Ascending aorta (tissue), 2 donors: ENCODE measurements around the gene CNIH2. TPM values are rescaled to one million over a fixed set of nuclear protein-coding genes. Genes with fewer than 3 reads are reported as not detected.

Experiments
- DNase-seq, 2 donors: peaks; one replicate each; pipeline ENCODE4 v3.0.0-alpha.2; 2019; ENCODE audit warnings: low spot score in 2 of 2
- H3K27ac ChIP-seq, 2 donors: fragments of 200-600 bp; sonication (generic); one replicate each; pipeline ENCODE4 v1.5.1; 2016 to 2017; ENCODE audit warnings: mild to moderate bottlenecking in 1 of 2
- H3K27me3 ChIP-seq: fragments of 200-600 bp; sonication (generic); one replicate; pipeline ENCODE4 v1.5.1; 2017
- H3K36me3 ChIP-seq, 2 donors: fragments of 200-600 bp; sonication (generic); one replicate each; pipeline ENCODE4 v1.5.1; 2016
- H3K4me1 ChIP-seq, 2 donors: fragments of 200-600 bp; sonication (generic); one replicate each; pipeline ENCODE4 v1.5.1; 2016 to 2017; ENCODE audit warnings: mild to moderate bottlenecking in 1 of 2
- H3K4me3 ChIP-seq, 2 donors: fragments of 200-600 bp; sonication (generic); one replicate each; pipeline ENCODE4 v1.5.1; 2016 to 2017; ENCODE audit warnings: mild to moderate bottlenecking in 1 of 2
- H3K9me3 ChIP-seq, 2 donors: fragments of 200-600 bp; sonication (generic); one replicate each; pipeline ENCODE4 v1.5.1; 2016
- intact Hi-C: fragments of 100-400 bp; cut with DNase I; formaldehyde crosslinking; loops from one replicate; pipeline ENCODE4 v1.15.1; 2023
- total RNA-seq: library from RNA; depleted of rRNA; stranded (reverse); fragments of >200 nt; gene quantifications from one replicate; pipeline ENCODE4 v1.1.0, GENCODE V29; 2016
- TF ChIP-seq, protein P1 (sequence below), 3 experiments: fragments of 200-600 bp in 2 of 3; fragments of 450-650 bp in 1 of 3; sonication (generic) in 2 of 3; IDR thresholded peaks; one replicate each; pipeline ENCODE4 v1.5.1; 2016 to 2019; ENCODE audit warnings: antibody characterized with exemption in 3 of 3, mild to moderate bottlenecking in 1 of 3, moderate library complexity in 1 of 3

CNIH2 gene
- total RNA-seq, 1 donor from 2014 or later: not detected

DNA sequence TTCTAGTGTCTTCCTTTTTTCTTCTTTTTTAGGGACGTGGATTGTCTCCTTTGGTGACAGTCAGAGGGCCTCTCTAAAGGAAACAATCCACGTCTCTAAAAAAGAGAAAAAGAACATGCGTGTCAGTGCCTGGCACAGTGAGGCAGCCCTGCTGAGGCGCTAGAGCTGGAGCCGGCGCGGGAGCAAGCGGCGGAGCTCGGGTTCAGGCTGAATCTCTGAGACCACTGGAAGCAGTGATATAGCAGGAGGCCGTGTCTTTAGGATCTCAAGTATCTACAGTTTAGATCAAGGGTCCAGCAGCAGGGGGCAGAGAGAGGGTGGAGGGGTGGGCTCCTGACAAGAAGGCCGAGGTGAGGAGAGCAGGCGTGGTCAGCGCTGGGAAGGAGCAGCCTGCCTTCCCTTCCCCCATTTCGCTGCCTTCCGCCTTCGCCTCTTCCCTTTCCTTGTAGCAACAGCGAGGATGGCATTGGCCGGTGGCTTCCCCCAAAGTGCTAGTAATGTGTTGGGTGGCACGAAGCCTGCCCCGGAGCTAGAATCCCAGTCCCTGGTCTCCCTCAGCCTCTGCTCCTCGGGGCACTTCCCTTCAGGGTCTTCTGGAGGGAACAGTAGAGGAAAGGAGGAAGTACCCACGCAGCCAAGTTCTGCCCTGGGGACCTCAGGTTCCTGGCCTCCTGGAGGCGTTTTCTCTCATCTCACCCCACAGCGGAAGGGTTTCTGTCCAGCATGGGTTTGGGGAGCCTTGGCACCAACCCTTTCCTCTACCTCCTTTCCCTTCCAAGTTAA, 37.8 kb upstream of the CNIH2 start:
- intact Hi-C loops: no loop called here
- Histone ChIP-seq H3K4me3 (no peak overlapping the region), H3K4me1 (no peaks in the 10 kb centered on the region), H3K9me3 (no peaks in the 10 kb centered on the region), H3K27me3 (no peaks in the 10 kb centered on the region), H3K36me3 (peaks cover 77 to 91% of the 10 kb centered on the region in 2 donors), H3K27ac (no peak overlapping the region)
- TF ChIP-seq, protein P1, sequence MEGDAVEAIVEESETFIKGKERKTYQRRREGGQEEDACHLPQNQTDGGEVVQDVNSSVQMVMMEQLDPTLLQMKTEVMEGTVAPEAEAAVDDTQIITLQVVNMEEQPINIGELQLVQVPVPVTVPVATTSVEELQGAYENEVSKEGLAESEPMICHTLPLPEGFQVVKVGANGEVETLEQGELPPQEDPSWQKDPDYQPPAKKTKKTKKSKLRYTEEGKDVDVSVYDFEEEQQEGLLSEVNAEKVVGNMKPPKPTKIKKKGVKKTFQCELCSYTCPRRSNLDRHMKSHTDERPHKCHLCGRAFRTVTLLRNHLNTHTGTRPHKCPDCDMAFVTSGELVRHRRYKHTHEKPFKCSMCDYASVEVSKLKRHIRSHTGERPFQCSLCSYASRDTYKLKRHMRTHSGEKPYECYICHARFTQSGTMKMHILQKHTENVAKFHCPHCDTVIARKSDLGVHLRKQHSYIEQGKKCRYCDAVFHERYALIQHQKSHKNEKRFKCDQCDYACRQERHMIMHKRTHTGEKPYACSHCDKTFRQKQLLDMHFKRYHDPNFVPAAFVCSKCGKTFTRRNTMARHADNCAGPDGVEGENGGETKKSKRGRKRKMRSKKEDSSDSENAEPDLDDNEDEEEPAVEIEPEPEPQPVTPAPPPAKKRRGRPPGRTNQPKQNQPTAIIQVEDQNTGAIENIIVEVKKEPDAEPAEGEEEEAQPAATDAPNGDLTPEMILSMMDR (IDR thresholded peaks at IDR 0.05): no peak
- DNase-seq: no peak

DNA sequence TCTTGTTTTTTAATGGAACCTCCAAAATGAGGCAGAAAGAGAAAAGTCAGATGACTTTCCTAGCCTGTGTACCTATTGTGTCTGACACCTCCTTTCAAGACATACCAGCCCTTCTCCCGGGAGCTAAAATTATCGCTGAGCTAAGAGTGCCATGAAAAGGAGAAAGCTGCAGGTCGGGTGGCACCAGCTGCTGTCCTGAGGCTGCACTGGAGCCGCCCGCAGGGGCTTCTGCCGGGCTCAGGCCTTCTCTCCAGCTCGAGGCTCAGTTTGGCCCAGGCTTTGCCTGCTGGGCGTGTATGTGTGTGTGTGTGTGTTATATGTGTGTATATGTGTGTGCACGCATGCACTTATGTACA, 37.2 kb upstream of the CNIH2 start:
- Histone ChIP-seq H3K4me1 (no peaks in the 10 kb centered on the region), H3K36me3 (peaks cover 71 to 85% of the 10 kb centered on the region in 2 donors), H3K27me3 (no peaks in the 10 kb centered on the region), H3K9me3 (no peaks in the 10 kb centered on the region), H3K27ac (no peak overlapping the region), H3K4me3 (no peak overlapping the region)
- no peak for DNase-seq
- TF ChIP-seq, protein P1 (IDR thresholded peaks at IDR 0.05): no peak
- intact Hi-C loops: no loop called here

DNA sequence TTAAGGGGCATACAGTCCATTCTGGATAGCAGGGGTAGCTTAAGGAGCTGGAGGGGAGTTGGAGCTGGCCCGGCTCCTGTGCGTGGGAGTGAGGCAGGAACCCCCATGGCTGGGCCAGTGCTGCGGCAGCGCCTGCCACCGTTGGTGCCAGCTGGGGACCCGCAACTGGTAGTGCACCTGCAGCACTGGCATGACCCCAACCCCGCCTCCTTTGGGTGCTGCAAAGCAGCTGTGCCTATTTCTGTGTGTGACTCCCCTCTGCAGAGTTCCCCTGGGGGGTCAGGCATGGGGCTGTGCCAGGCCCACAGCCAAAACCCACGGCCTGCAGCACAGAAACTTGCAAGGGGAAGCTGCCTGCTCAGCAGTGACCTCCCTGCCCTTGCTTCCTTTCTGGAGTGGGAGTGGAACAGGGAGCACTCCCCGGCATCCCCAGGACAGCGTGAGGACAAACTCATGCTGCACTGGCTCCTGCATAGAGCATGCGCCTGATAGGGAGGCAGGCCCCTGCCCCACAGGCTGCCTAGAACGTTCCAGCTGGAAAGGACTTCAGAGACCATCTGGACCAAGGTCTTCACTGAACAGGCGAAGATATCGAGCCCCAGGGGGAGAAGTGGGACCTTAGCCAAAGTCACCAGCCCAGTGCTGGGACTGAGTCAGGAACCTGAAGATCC, 35.7 kb upstream of the CNIH2 start:
- H3K4me3 ChIP-seq: no peak overlapping the region
- no peaks in the 10 kb centered on the region for H3K9me3 ChIP-seq
- H3K27me3 ChIP-seq: no peaks in the 10 kb centered on the region
- DNase-seq: no peak
- H3K36me3 ChIP-seq: peaks cover 60 to 72% of the 10 kb centered on the region in 2 donors
- intact Hi-C loops: no loop called here
- no peak overlapping the region for H3K27ac ChIP-seq
- H3K4me1 ChIP-seq: no peaks in the 10 kb centered on the region
- TF ChIP-seq, protein P1 (IDR thresholded peaks at IDR 0.05): no peak

DNA sequence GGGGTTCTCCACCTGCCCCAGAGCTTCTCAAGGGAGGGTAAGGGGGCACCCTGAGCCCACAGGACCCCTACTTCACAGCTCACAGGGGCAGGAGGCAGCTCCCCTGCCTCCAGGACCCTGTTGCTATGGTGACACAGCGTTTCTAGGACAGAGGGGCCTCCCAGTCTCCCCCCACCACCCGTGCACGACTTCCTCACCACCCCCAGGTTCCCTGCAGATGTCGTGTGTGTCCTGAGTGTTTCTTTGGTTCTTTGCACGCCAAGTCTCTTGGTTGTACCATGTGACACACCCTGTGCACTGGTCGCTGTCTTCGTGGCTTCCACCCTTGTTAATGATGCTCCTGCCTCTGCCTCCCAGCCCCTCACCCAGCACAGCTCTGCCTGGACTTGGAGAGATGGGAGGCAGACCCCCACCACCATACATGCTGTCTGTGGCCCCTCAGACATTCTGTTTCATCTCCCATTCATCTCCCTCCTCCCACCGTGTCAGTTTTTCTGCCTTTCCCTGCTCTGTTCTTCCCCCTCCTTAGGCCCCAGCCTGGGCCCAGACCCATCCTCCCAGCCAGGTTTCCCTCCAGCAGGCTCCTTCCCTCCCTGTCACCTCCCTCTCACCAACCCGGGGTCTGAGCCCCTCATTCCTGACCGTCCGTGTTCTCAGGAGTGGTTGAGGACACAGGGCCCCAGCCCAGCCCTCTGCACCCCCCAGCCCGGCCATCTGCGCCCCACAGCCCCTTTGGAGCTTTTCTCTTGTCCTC, 34.0 kb upstream of the CNIH2 start:
- Histone ChIP-seq H3K4me1 (no peaks in the 10 kb centered on the region), H3K4me3 (no peak overlapping the region), H3K36me3 (peaks cover 49 to 56% of the 10 kb centered on the region in 2 donors), H3K27ac (no peak overlapping the region), H3K27me3 (no peaks in the 10 kb centered on the region), H3K9me3 (no peaks in the 10 kb centered on the region)
- intact Hi-C loops: no loop called here
- TF ChIP-seq, protein P1 (IDR thresholded peaks at IDR 0.05): no peak
- DNase-seq: no peak

DNA sequence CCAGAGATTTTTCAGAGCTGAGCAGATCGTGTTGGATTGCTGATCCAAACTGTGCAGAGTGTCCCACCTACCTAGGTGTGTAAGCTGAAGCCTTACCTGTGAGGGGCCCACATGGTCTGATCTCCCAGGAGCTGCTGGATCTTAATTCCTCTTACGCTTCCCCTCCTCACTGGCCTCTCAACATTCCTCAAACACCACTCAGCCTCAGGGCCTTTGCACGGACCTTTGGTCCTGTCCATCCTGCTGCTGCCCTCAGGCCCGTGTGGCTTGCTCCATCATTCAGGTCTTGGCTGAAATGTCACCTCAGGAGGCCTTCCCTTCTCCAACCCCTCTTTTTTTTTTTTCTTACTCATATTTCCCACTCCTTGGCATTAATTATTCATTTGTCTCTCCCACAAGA, 30.7 kb upstream of the CNIH2 start:
- Histone ChIP-seq H3K36me3 (peaks cover 19 to 33% of the 10 kb centered on the region in 2 donors), H3K4me1 (no peaks in the 10 kb centered on the region), H3K4me3 (no peak overlapping the region), H3K27me3 (no peaks in the 10 kb centered on the region), H3K9me3 (no peaks in the 10 kb centered on the region), H3K27ac (no peak overlapping the region)
- intact Hi-C loops: no loop called here
- TF ChIP-seq, protein P1 (IDR thresholded peaks at IDR 0.05): no peak
- DNase-seq: no peak
